Measurements from ENCODE around the gene FAM47E. TPM values are rescaled to one million over a fixed set of nuclear protein-coding genes. Genes with fewer than 3 reads are reported as not detected.
"Not testable (repeated sequence)": the region's sequence is repeated elsewhere in the genome, so short reads cannot be mapped to it uniquely, and the experiment has no call there.

Gene FAM47E
- total RNA-seq, 1 donor from 2014 or later = 3.0 TPM

DNA sequence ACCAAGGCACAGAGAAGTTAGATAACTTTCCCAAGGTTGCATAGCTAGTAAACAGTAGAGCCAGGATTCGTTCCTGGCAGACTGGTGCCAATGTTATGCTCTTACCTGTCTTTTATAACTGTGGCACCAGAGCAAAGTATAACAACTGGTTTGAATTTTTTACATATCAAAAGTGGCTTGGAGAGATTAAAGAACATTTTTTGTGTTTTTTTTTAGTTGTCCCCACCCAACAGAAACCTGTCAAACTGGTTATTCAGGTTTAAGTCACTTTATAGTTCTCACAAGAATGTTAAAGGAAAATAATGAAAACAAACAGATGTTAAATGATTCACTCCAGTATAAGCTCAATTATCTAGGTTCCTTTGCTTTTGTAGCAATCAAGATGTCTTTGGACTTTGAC is 15.6 kb upstream of the FAM47E start:
- Histone ChIP-seq H3K36me3 (no peaks in the 10 kb centered on the region), H3K4me3 (no peak overlapping the region), H3K27ac (replicated peaks) (no peak overlapping the region), H3K27me3 (ENCODE audit: low read depth) (no peaks in the 10 kb centered on the region), H3K4me1 (peaks cover 5% of the 10 kb centered on the region), H3K9me3 (replicated peaks) (peaks cover 23% of the 10 kb centered on the region)
- TF ChIP-seq, protein P1, sequence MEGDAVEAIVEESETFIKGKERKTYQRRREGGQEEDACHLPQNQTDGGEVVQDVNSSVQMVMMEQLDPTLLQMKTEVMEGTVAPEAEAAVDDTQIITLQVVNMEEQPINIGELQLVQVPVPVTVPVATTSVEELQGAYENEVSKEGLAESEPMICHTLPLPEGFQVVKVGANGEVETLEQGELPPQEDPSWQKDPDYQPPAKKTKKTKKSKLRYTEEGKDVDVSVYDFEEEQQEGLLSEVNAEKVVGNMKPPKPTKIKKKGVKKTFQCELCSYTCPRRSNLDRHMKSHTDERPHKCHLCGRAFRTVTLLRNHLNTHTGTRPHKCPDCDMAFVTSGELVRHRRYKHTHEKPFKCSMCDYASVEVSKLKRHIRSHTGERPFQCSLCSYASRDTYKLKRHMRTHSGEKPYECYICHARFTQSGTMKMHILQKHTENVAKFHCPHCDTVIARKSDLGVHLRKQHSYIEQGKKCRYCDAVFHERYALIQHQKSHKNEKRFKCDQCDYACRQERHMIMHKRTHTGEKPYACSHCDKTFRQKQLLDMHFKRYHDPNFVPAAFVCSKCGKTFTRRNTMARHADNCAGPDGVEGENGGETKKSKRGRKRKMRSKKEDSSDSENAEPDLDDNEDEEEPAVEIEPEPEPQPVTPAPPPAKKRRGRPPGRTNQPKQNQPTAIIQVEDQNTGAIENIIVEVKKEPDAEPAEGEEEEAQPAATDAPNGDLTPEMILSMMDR (IDR thresholded peaks at IDR 0.05; ENCODE audit: borderline replicate concordance) = no peak
- intact Hi-C loops (cut with micrococcal nuclease) = no loop called here
- no peak for DNase-seq

DNA sequence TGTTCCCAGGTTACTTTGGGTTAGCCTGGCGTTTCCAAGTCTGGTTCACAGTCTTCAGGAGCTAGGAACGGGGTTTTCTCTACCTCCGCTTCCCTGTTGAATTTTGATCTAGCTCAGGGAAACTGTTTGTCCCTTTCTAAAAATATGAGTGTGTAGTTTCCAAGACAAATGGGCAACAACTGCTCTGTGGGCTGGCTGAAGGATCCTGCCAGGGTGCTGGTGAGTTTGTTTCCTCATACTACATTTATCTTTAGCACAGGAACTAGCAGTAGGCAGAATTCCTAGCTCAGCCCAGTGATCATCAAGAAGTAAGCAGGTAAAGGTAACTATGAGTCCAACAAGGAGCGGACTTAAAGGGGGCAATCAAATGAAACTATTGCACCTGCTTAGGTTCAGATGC is 13.3 kb upstream of the FAM47E start:
- H3K27me3 ChIP-seq (ENCODE audit: low read depth) = no peaks in the 10 kb centered on the region
- TF ChIP-seq, protein P1 (IDR thresholded peaks at IDR 0.05; ENCODE audit: borderline replicate concordance) = no peak
- H3K4me3 ChIP-seq = no peak overlapping the region
- H3K36me3 ChIP-seq = no peaks in the 10 kb centered on the region
- peak overlapping the region; percentile 70 for H3K27ac ChIP-seq (replicated peaks)
- H3K9me3 ChIP-seq (replicated peaks) = peaks cover 23% of the 10 kb centered on the region
- intact Hi-C loops (cut with micrococcal nuclease) = no loop called here
- no peak for DNase-seq
- peaks cover 5% of the 10 kb centered on the region for H3K4me1 ChIP-seq

DNA sequence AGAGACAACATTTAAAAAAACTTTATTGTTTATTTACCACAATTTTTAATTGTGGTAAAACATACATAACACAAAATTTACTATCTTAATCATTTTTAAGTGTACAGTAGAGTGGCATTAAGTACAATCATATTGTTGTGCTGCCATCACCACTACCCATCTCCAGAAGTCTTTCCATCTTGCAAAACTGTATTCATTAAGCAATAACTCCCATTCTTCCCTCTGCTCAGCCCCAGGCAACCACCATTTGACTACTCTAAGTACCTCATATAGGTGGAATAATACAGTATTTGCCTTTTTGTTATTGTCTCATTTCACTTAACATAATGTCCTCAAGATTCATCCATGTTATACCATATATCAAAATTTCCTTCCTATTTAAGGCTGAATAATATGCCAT is 12.8 kb upstream of the FAM47E start:
- peak overlapping the region; percentile 70 for H3K27ac ChIP-seq (replicated peaks)
- TF ChIP-seq, protein P1 (IDR thresholded peaks at IDR 0.05; ENCODE audit: borderline replicate concordance) = no peak

DNA sequence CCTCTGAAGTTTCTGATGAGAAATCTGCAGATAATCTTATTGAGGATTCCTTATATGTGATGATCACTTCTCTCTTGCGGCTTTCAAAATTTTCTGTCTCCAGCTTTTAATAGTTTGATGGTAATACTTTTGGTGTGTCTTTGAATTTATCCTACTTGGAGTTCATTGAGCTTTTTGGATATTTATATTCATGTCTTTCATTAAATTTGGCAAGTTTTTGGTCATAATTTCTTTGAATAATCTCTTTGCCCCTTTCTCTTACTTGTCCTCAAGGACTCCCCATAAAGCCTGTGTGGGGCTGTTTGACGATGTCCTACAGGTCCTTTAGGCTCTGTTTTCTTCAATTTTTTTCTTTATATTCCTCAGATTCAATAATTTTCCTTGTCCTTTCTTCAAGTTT is 11.3 kb upstream of the FAM47E start:
- Histone ChIP-seq H3K4me1 (peaks cover 5% of the 10 kb centered on the region), H3K27ac (replicated peaks) (no peak overlapping the region), H3K27me3 (ENCODE audit: low read depth) (no peaks in the 10 kb centered on the region), H3K9me3 (replicated peaks) (peaks cover 23% of the 10 kb centered on the region), H3K4me3 (no peak overlapping the region), H3K36me3 (no peaks in the 10 kb centered on the region)
- TF ChIP-seq, protein P1 (IDR thresholded peaks at IDR 0.05; ENCODE audit: borderline replicate concordance) = no peak
- intact Hi-C loops (cut with micrococcal nuclease) = no loop called here
- no peak for DNase-seq

More for the DNA sequence above, 12.8 kb upstream of the FAM47E start:
- intact Hi-C loops (cut with micrococcal nuclease) = no loop called here
- Histone ChIP-seq H3K4me1 (peaks cover 5% of the 10 kb centered on the region), H3K4me3 (no peak overlapping the region), H3K36me3 (no peaks in the 10 kb centered on the region), H3K27me3 (ENCODE audit: low read depth) (no peaks in the 10 kb centered on the region), H3K9me3 (replicated peaks) (peaks cover 23% of the 10 kb centered on the region)
- DNase-seq = no peak

DNA sequence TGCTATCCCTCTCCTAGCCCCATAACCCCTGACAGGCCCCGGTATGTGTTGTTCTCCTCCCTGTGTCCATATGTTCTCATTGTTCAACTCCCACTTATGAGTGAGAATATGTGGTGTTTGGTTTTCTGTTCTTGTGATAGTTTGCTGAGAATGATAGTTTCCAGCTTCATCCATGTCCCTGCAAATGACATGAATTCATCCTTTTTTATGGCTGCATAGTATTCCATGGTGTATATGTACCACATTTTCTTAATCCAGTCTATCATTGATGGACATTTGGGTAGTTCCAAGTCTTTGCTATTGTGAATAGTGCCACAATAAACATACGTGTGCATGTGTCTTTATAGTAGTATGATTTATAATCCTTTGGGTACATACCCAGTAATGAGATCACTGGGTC is 7.6 kb upstream of the FAM47E start:
- H3K27ac ChIP-seq (replicated peaks); H3K27me3 ChIP-seq (ENCODE audit: low read depth); H3K4me1 ChIP-seq; H3K36me3 ChIP-seq; intact Hi-C loops (cut with micrococcal nuclease); DNase-seq; H3K4me3 ChIP-seq: not testable (repeated sequence)
- peaks cover 17% of the 10 kb centered on the region for H3K9me3 ChIP-seq (replicated peaks)

DNA sequence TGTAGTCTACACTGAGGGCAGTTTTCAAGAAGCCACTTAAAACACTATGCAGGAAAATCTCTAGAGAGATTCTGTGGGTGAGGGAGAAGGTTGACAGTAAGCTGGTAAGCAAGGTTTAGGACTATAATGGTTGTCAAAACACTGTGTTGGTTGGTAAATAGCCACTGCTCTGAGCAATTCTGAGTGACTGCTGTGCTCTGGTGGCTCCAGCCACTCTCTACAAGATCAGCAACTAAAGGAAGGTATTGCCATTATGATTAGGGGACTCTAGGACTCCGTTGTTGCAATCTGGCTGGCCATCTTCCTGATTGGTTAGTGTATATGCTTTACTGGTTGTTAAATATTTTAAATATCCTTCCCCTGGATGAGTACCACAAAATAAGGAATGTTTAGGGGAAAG is 5.5 kb upstream of the FAM47E start:
- Histone ChIP-seq H3K4me1 (peaks cover 5% of the 10 kb centered on the region), H3K27ac (replicated peaks) (no peak overlapping the region), H3K27me3 (ENCODE audit: low read depth) (peaks cover 10% of the 10 kb centered on the region), H3K9me3 (replicated peaks) (no peaks in the 10 kb centered on the region), H3K36me3 (no peaks in the 10 kb centered on the region), H3K4me3 (no peak overlapping the region)
- TF ChIP-seq, protein P1 (IDR thresholded peaks at IDR 0.05; ENCODE audit: borderline replicate concordance) = no peak
- no peak for DNase-seq
- intact Hi-C loops (cut with micrococcal nuclease) = no loop called here

Measured in left ventricle myocardium inferior (tissue), 1 donor.